ENCODE results near the gene MAD1L1. TPM values are rescaled to one million over a fixed set of nuclear protein-coding genes. Genes with fewer than 3 reads are reported as not detected.
"Not testable (repeated sequence)": the region's sequence is repeated elsewhere in the genome, so short reads cannot be mapped to it uniquely, and the experiment has no call there.

Gene MAD1L1
- total and polyA plus RNA-seq, 11 donors = 11.1 to 29.7 (median 20.9) TPM

DNA sequence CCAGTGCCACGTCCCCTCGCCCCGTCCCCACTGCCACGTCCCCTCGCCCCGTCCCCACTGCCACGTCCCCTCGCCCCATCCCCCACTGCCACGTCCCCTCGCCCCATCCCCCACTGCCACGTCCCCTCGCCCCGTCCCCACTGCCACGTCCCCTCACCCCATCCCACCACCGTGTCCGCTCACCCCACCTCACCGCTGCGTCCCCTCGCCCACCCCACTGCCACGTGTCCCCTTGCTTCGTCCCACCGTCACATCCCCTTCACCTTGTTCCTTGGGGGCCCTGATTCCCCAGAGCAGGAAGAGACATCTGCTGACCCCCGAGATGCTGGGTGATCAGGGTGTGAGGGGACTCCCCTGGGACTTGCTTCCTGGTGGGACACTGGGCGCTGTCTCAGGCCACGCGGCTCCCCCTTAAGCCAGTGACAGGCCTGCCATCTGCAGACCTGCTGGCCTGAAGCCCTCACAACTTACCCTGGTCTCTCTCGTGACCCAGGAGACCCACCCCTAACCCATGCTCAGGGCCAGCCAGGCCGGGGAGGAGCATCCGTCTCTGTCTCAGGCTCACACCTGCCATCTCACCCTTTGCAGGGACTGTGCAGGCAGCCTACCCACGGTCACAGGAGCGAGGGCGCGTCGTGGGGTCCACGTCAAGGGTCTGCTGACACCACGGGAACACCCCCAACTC is 302.2 kb downstream of the MAD1L1 start:
- Histone ChIP-seq H3K9me3 (no peaks in the 10 kb centered on the region), H3K27me3 (no peaks in the 10 kb centered on the region), H3K36me3 (peaks cover 0 to 10% (median 0%) of the 10 kb centered on the region in 9 donors), H3K27ac (no peak overlapping the region), H3K4me1 (peaks cover 0 to 11% (median 0%) of the 10 kb centered on the region in 12 donors), H3K4me3 (no peak overlapping the region)
- no peak for ATAC-seq
- TF ChIP-seq POLR2A (IDR thresholded peaks at IDR 0.05) (no peak), CTCF (IDR thresholded peaks at IDR 0.05) (no peak)
- WGBS, 4 donors = 88 to 94% (median 93%) methylated on average over 22 to 34 of the region's 36 CpGs
- intact Hi-C loops (cut with DNase I) = no loop called here
- no peak for DNase-seq

DNA sequence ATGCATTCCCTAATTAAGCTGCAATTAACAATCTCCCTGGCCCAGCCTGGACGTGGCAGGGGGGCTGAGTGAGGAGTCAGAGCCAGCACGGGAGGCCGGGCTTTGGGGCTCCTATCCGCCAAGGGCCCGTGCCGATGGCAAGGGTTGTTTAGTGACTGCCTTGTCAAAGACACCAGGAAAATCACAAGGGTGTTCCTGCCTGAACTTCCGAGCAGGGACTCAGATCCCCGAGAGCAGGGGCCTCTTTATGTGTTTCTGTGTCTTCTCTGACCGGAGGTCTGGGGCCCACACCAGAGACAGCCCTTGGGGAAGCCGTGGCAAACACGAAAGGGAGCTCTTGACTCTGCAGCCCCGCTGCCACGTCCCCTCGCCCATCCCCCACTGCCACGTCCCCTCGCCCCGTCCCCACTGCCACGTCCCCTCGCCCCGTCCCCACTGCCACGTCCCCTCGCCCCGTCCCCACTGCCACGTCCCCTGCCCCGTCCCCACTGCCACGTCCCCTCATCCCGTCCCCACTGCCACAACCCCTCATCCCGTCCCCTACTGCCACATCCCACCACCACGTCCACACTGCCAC is 303.3 kb downstream of the MAD1L1 start:
- Histone ChIP-seq H3K4me1 (peaks cover 0 to 22% (median 0%) of the 10 kb centered on the region in 12 donors), H3K36me3 (peaks cover 0 to 10% (median 0%) of the 10 kb centered on the region in 9 donors)
- DNase-seq; H3K27me3 ChIP-seq; ATAC-seq; H3K4me3 ChIP-seq; intact Hi-C loops (cut with DNase I); H3K9me3 ChIP-seq; H3K27ac ChIP-seq: not testable (repeated sequence)
- 92 to 98% (median 95%) methylated on average over 25 to 29 of the region's 29 CpGs for WGBS, 4 donors

- Histone ChIP-seq H3K9me3 (no peaks in the 10 kb centered on the region), H3K27ac (no peak overlapping the region), H3K4me1 (peaks cover 0 to 25% (median 0%) of the 10 kb centered on the region in 12 donors), H3K27me3 (no peaks in the 10 kb centered on the region), H3K36me3 (peaks cover 0 to 10% (median 0%) of the 10 kb centered on the region in 9 donors), H3K4me3 (no peak overlapping the region)
- no peak for DNase-seq
- intact Hi-C loops (cut with DNase I) = no loop called here
- peak in 1 of 4 donors; percentile 22 for ATAC-seq
- 92 to 98% (median 95%) methylated on average over 15 to 20 of the region's 20 CpGs for WGBS, 4 donors
- TF ChIP-seq POLR2A (IDR thresholded peaks at IDR 0.05) (no peak), CTCF (IDR thresholded peaks at IDR 0.05) (no peak)
Measured at GRCh38 chr7:1928645-1929348, 303.9 kb downstream of the MAD1L1 start.

GRCh38 chr7:1927937-1928644 is 304.7 kb downstream of the MAD1L1 start:
- H3K4me3 ChIP-seq = no peak overlapping the region
- no peaks in the 10 kb centered on the region for H3K27me3 ChIP-seq
- TF ChIP-seq CTCF (IDR thresholded peaks at IDR 0.05) = no peak
- no peak overlapping the region for H3K27ac ChIP-seq
- intact Hi-C loops (cut with DNase I) = no loop called here
- ATAC-seq (no peak), DNase-seq (peak in 1 of 5 donors; percentile 18)
- WGBS, 4 donors = 90 to 96% (median 93%) methylated on average over 32 to 35 of the region's 35 CpGs
- peaks cover 0 to 7% (median 0%) of the 10 kb centered on the region in 9 donors for H3K36me3 ChIP-seq
- H3K4me1 ChIP-seq = peaks cover 0 to 25% (median 0%) of the 10 kb centered on the region in 12 donors
- no peaks in the 10 kb centered on the region for H3K9me3 ChIP-seq
